HepG2 (cell line): ENCODE data around the gene LIMS2. TPM values are rescaled to one million over a fixed set of nuclear protein-coding genes. Genes with fewer than 3 reads are reported as not detected.
A peak's percentile ranks its signal among the peaks of the same experiment; 100 is the strongest.

Experiments used
- FOXK1 ChIP-seq: sonication (generic); formaldehyde crosslinking; IDR thresholded peaks from 2 replicates; pipeline ENCODE4 v1.4.0; 2020; ENCODE audit warnings: low read depth, missing genetic modification reagents, borderline replicate concordance
- FOXP1 ChIP-seq, 2 experiments: fragments of 450-650 bp in 1 of 2; IDR thresholded peaks; 2 replicates each; pipeline ENCODE4 v1.6.1; 2017 to 2018; ENCODE audit warnings: antibody characterized with exemption in 1 of 2
- HDAC1 ChIP-seq: sonication (generic); formaldehyde crosslinking; IDR thresholded peaks from 2 replicates; pipeline ENCODE4 v1.5.1; 2020; ENCODE audit warnings: mild to moderate bottlenecking, missing genetic modification reagents
- HES4 ChIP-seq: sonication (generic); formaldehyde crosslinking; IDR thresholded peaks from 2 replicates; pipeline ENCODE4 v1.9.0; 2021; ENCODE audit warnings: mild to moderate bottlenecking, missing genetic modification reagents, borderline replicate concordance
- HNRNPL ChIP-seq: fragments of 200-400 bp; formaldehyde crosslinking; IDR thresholded peaks from 2 replicates; pipeline ENCODE4 v1.6.1; 2017; ENCODE audit warnings: mild to moderate bottlenecking, low read depth, low read length
- PREB ChIP-seq: sonication (generic); formaldehyde crosslinking; IDR thresholded peaks from 2 replicates; pipeline ENCODE4 v1.4.0; 2020; ENCODE audit warnings: missing genetic modification reagents
- SAFB2 ChIP-seq: sonication (generic); formaldehyde crosslinking; IDR thresholded peaks from 2 replicates; pipeline ENCODE4 v1.5.1; 2020; ENCODE audit warnings: missing genetic modification reagents, low read depth, mild to moderate bottlenecking, borderline replicate concordance
- SIN3A ChIP-seq: IDR thresholded peaks from 2 replicates; pipeline ENCODE4 v1.6.1; 2011; ENCODE audit warnings: low read depth, mild to moderate bottlenecking, control low read depth, low read length, borderline replicate concordance
- SUZ12 ChIP-seq: fragments of 150-350 bp; IDR thresholded peaks from 2 replicates; pipeline ENCODE4 v1.6.1; 2014; ENCODE audit warnings: low read depth, low read length
- TRIM22 ChIP-seq: fragments of 450-650 bp; IDR thresholded peaks from 2 replicates; pipeline ENCODE4 v1.6.1; 2017
- ZBTB4 ChIP-seq: sonication (generic); formaldehyde crosslinking; IDR thresholded peaks from 2 replicates; pipeline ENCODE4 v1.4.0; 2020; ENCODE audit warnings: missing genetic modification reagents, mild to moderate bottlenecking, borderline replicate concordance
- ZHX1 ChIP-seq: sonication (generic); formaldehyde crosslinking; IDR thresholded peaks from 2 replicates; pipeline ENCODE4 v1.8.1; 2022; ENCODE audit warnings: low read depth, mild to moderate bottlenecking, missing genetic modification reagents
- ZNF251 ChIP-seq: sonication (generic); formaldehyde crosslinking; IDR thresholded peaks from 2 replicates; pipeline ENCODE4 v1.9.0; 2021; ENCODE audit warnings: mild to moderate bottlenecking, missing genetic modification reagents
- ZSCAN5A ChIP-seq: sonication (generic); formaldehyde crosslinking; IDR thresholded peaks from 2 replicates; pipeline ENCODE4 v1.8.0; 2022; ENCODE audit warnings: mild to moderate bottlenecking, missing genetic modification reagents, borderline replicate concordance
- polyA plus RNA-seq, 8 experiments: library from polyadenylated mRNA; depleted of rRNA in 3 of 8; stranded (reverse) in 7 of 8; unstranded in 1 of 8; fragments of >200 nt; fragmentation: Illumina TruSeq in 4 of 8; extraction: Trizol in 4 of 8; gene quantifications; 2 replicates each; pipeline versions ENCODE4 v1.2.1 to v1.2.3, GENCODE V29; 2011 to 2016; ENCODE audit warnings: low read depth in 4 of 8, missing spikeins in 1 of 8, mixed read lengths in 1 of 8; ENCODE audit not compliant: insufficient read depth in 1 of 8
- total RNA-seq, 5 experiments: library from RNA; depleted of rRNA; stranded (reverse); fragments of >200 nt; fragmentation: Illumina TruSeq; extraction: Trizol; gene quantifications; 2 replicates each; pipeline ENCODE4 v1.2.3, GENCODE V29; 2016; ENCODE audit warnings: low read depth in 1 of 5

The LIMS2 gene
- total and polyA plus RNA-seq, 2 of the 13 experiments (the other 11 are each of a cell fraction or from before 2014, with no cell fraction given) = 1.0 to 1.9 TPM

GRCh38 chr2:127701651-127702394, 26.5 kb upstream of the LIMS2 start (continued):
- TF ChIP-seq ZSCAN5A = no peak
- TF ChIP-seq TRIM22 = no peak
- 0 out of 2 replicates have a peak, but pooled peaks have one; percentile 53 for TF ChIP-seq HNRNPL
- TF ChIP-seq SAFB2 (CRISPR knock-in tag) = peak; percentile 94
- TF ChIP-seq FOXP1 (IDR thresholded peaks at IDR 0.05) = no peak
- TF ChIP-seq FOXP1 (CRISPR knock-in tag; IDR thresholded peaks at IDR 0.05) = no peak
- TF ChIP-seq PREB = peak; percentile 87
- 0 out of 2 replicates have a peak, but pooled peaks have one; percentile 21 for TF ChIP-seq SIN3A
- no peak for TF ChIP-seq HES4
- no peak for TF ChIP-seq FOXK1 (CRISPR knock-in tag)
- peak; percentile 76 for TF ChIP-seq HDAC1 (CRISPR knock-in tag)
- no peak for TF ChIP-seq ZBTB4 (CRISPR knock-in tag)
- TF ChIP-seq SUZ12 = no peak
- no peak for TF ChIP-seq ZNF251 (CRISPR knock-in tag)
- TF ChIP-seq ZHX1 = no peak
